OCI-LY1 (cell line): ENCODE results near the gene P2RX2.

Source experiments
- H2AFZ ChIP-seq: fragments of 200-600 bp; sonication (generic), shearing (Covaris generic); 2 replicates; pipeline ENCODE4 v1.6.0; 2014; ENCODE audit warnings: antibody characterized with exemption, mild to moderate bottlenecking, low read length
- H3F3A ChIP-seq: fragments of 200-600 bp; sonication (generic), shearing (Covaris generic); 2 replicates; pipeline ENCODE4 v1.6.0; 2014; ENCODE audit warnings: mild to moderate bottlenecking, antibody characterized with exemption, low read length, moderate library complexity; ENCODE audit not compliant: insufficient read depth
- H3K27ac ChIP-seq: fragments of 200-600 bp; sonication (generic); 2 replicates; pipeline ENCODE4 v1.5.1; 2014; ENCODE audit warnings: low read length, mixed run types, mild to moderate bottlenecking, low read depth; ENCODE audit not compliant: poor library complexity, severe bottlenecking
- H3K27me3 ChIP-seq: fragments of 200-600 bp; sonication (generic); 2 replicates; pipeline ENCODE4 v1.6.0; 2014; ENCODE audit warnings: antibody characterized with exemption, mild to moderate bottlenecking, low read length, moderate library complexity; ENCODE audit not compliant: insufficient read depth
- H3K36me3 ChIP-seq: fragments of 200-600 bp; sonication (generic); 2 replicates; pipeline ENCODE4 v1.6.1; 2014; ENCODE audit warnings: mild to moderate bottlenecking, antibody characterized with exemption, low read length, moderate library complexity, mixed read lengths; ENCODE audit not compliant: insufficient read depth
- H3K4me1 ChIP-seq: fragments of 200-600 bp; sonication (generic); 2 replicates; pipeline ENCODE4 v1.5.1; 2014; ENCODE audit warnings: mild to moderate bottlenecking, low read length, moderate library complexity; ENCODE audit not compliant: insufficient read depth, severe bottlenecking
- H3K4me2 ChIP-seq: fragments of 200-600 bp; sonication (generic), shearing (Covaris generic); 2 replicates; pipeline ENCODE4 v1.6.1; 2014; ENCODE audit warnings: low read length
- H3K4me3 ChIP-seq: fragments of 200-600 bp; sonication (generic); 2 replicates; pipeline ENCODE4 v1.5.1; 2014; ENCODE audit warnings: low read length, low read depth, mild to moderate bottlenecking, mixed read lengths; ENCODE audit not compliant: poor library complexity, severe bottlenecking
- H3K79me2 ChIP-seq: fragments of 200-600 bp; shearing (Covaris generic); 2 replicates; pipeline ENCODE4 v1.6.1; 2016; ENCODE audit warnings: mixed run types, low read length, mixed read lengths; ENCODE audit not compliant: insufficient read depth
- H3K9ac ChIP-seq: fragments of 200-600 bp; sonication (generic), shearing (Covaris generic); 2 replicates; pipeline ENCODE4 v1.6.1; 2014; ENCODE audit warnings: mild to moderate bottlenecking, low read length, mixed read lengths
- H3K9me2 ChIP-seq: fragments of 200-600 bp; sonication (generic), shearing (Covaris generic); 2 replicates; pipeline ENCODE4 v1.6.1; 2014; ENCODE audit warnings: low read depth, mild to moderate bottlenecking, low read length, mixed read lengths
- H3K9me3 ChIP-seq: fragments of 200-600 bp; shearing (Covaris generic); 2 replicates; pipeline ENCODE4 v1.6.1; 2014; ENCODE audit warnings: low read length, mixed read lengths
- H4K20me1 ChIP-seq: fragments of 200-600 bp; sonication (generic), shearing (Covaris generic); 2 replicates; pipeline ENCODE4 v1.6.0; 2016; ENCODE audit warnings: mild to moderate bottlenecking, low read length; ENCODE audit not compliant: insufficient read depth
- CTCF ChIP-seq: fragments of 200-600 bp; sonication (generic), shearing (Covaris generic); IDR thresholded peaks from 2 replicates; pipeline ENCODE4 v1.5.1; 2017; ENCODE audit warnings: mild to moderate bottlenecking, antibody characterized with exemption, low read length, moderate library complexity, mixed read lengths
- EZH2 ChIP-seq: fragments of 200-600 bp; sonication (generic), shearing (Covaris generic); IDR thresholded peaks from 2 replicates; pipeline ENCODE4 v1.8.0; 2017; ENCODE audit warnings: borderline replicate concordance, mixed run types, mild to moderate bottlenecking, antibody characterized with exemption, low read length, moderate library complexity, mixed read lengths

P2RX2 gene

DNA sequence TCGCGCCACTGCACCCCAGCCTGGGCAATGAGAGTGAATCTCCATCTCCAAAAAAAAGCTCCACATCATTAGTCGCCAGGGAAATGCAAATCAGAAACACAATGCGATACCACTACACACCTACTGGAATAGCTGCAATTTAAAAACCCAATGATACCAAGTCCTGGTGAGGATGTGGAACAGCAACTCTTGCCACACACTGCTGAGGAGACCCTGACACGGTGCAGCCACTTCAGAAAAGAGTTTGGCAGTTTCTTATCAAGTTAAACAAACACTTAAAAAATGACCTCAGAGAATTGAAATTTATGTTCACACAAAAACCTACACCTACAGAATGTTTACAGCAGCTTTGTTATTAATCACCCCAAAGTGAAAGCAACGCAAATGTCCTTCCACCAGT, 12.1 kb downstream of the P2RX2 start:
- no peaks in the 10 kb centered on the region for H3K9me2 ChIP-seq
- TF ChIP-seq CTCF (no peak), EZH2 (no peak)
- H3K79me2 ChIP-seq, result no peaks in the 10 kb centered on the region
- no peaks in the 10 kb centered on the region for H3K4me1 ChIP-seq
- H3F3A ChIP-seq, result no peaks in the 10 kb centered on the region
- H3K4me2 ChIP-seq, result no peak overlapping the region
- H4K20me1 ChIP-seq, result no peaks in the 10 kb centered on the region
- H2AFZ ChIP-seq, result no peak overlapping the region
- no peak overlapping the region for H3K27ac ChIP-seq
- no peaks in the 10 kb centered on the region for H3K27me3 ChIP-seq
- peaks cover 88% of the 10 kb centered on the region for H3K36me3 ChIP-seq
- no peaks in the 10 kb centered on the region for H3K9me3 ChIP-seq
- no peak overlapping the region for H3K4me3 ChIP-seq
- H3K9ac ChIP-seq, result no peak overlapping the region

- no peaks in the 10 kb centered on the region for H3K27me3 ChIP-seq
- H3K9me2 ChIP-seq, result no peaks in the 10 kb centered on the region
- no peaks in the 10 kb centered on the region for H3F3A ChIP-seq
- no peak overlapping the region for H2AFZ ChIP-seq
- no peak overlapping the region for H3K27ac ChIP-seq
- no peaks in the 10 kb centered on the region for H3K4me1 ChIP-seq
- no peaks in the 10 kb centered on the region for H4K20me1 ChIP-seq
- no peak overlapping the region for H3K4me2 ChIP-seq
- no peak overlapping the region for H3K9ac ChIP-seq
- H3K4me3 ChIP-seq, result no peak overlapping the region
- H3K9me3 ChIP-seq, result no peaks in the 10 kb centered on the region
- H3K36me3 ChIP-seq, result peaks cover 88% of the 10 kb centered on the region
- H3K79me2 ChIP-seq, result no peaks in the 10 kb centered on the region
- TF ChIP-seq EZH2, result no peak
Observed at GRCh38 chr12:132631666-132632065, 13.1 kb downstream of the P2RX2 start.

- no peak overlapping the region for H2AFZ ChIP-seq
- H3K36me3 ChIP-seq, result peaks cover 95% of the 10 kb centered on the region
- H3K9me2 ChIP-seq, result no peaks in the 10 kb centered on the region
- no peaks in the 10 kb centered on the region for H3K79me2 ChIP-seq
- TF ChIP-seq EZH2 (no peak), CTCF (no peak)
- H3K9ac ChIP-seq, result no peak overlapping the region
- no peaks in the 10 kb centered on the region for H3K27me3 ChIP-seq
- H3F3A ChIP-seq, result no peaks in the 10 kb centered on the region
- H4K20me1 ChIP-seq, result no peaks in the 10 kb centered on the region
- H3K4me2 ChIP-seq, result no peak overlapping the region
- H3K9me3 ChIP-seq, result no peaks in the 10 kb centered on the region
- H3K4me3 ChIP-seq, result no peak overlapping the region
- H3K4me1 ChIP-seq, result no peaks in the 10 kb centered on the region
- H3K27ac ChIP-seq, result no peak overlapping the region
Observed at GRCh38 chr12:132632521-132633228, 14.1 kb downstream of the P2RX2 start.

DNA sequence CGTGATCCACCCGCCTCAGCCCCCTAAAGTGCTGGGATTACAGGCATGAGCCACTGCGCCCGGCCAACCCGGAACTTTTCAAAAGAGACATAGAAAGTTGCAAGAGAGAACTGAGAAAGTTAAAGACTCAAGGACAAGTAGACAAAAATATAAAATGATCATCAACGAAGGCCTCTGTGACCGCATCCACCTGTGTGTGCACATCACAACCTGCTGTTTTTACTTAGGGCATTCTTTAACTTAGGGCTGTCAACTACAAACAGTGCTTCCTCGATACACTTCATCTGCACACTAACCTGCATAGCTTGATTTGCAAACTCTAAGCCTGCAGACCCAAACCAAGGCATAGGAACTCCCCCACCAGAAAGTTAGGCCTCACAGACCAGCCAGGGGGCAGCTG, 14.8 kb downstream of the P2RX2 start:
- H3K4me3 ChIP-seq, result no peak overlapping the region
- no peak overlapping the region for H3K4me2 ChIP-seq
- no peak overlapping the region for H3K9ac ChIP-seq
- no peak overlapping the region for H2AFZ ChIP-seq
- H3K4me1 ChIP-seq, result no peaks in the 10 kb centered on the region
- H4K20me1 ChIP-seq, result no peaks in the 10 kb centered on the region
- H3F3A ChIP-seq, result no peaks in the 10 kb centered on the region
- H3K27me3 ChIP-seq, result no peaks in the 10 kb centered on the region
- no peaks in the 10 kb centered on the region for H3K9me2 ChIP-seq
- no peaks in the 10 kb centered on the region for H3K79me2 ChIP-seq
- TF ChIP-seq CTCF, result no peak
- TF ChIP-seq EZH2, result no peak
- no peak overlapping the region for H3K27ac ChIP-seq
- no peaks in the 10 kb centered on the region for H3K9me3 ChIP-seq
- peaks cover 100% of the 10 kb centered on the region for H3K36me3 ChIP-seq
